HL-60 (cell line): ENCODE data around the gene UTP25.

Source experiments
- DNase-seq, 2 experiments: peaks; one replicate each; pipeline ENCODE4 v3.0.0-alpha.2; 2010 to 2020; ENCODE audit warnings: low read depth in 1 of 2, low spot score in 1 of 2
- H3K27ac ChIP-seq: fragments of 250-450 bp; sonication (Bioruptor Pico); replicated peaks from 2 replicates; pipeline ENCODE4 v1.5.1; 2020; ENCODE audit warnings: mild to moderate bottlenecking, moderate library complexity
- H3K27me3 ChIP-seq: fragments of 250-450 bp; sonication (Bioruptor Pico); 2 replicates; pipeline ENCODE4 v1.5.1; 2021; ENCODE audit warnings: mild to moderate bottlenecking, moderate library complexity; ENCODE audit not compliant: insufficient read depth, poor library complexity, severe bottlenecking
- H3K4me3 ChIP-seq: replicated peaks from 2 replicates; pipeline ENCODE4 v1.5.1; 2011; ENCODE audit warnings: mild to moderate bottlenecking, control low read depth, low read length; ENCODE audit not compliant: insufficient read depth
- GABPA ChIP-seq: IDR thresholded peaks from 2 replicates; pipeline ENCODE4 v1.6.1; 2012; ENCODE audit warnings: low read depth
- POLR2AphosphoS5 ChIP-seq: IDR thresholded peaks from 2 replicates; pipeline ENCODE4 v1.6.1; 2012; ENCODE audit warnings: low read depth
- SPI1 ChIP-seq: IDR thresholded peaks from 2 replicates; pipeline ENCODE4 v1.6.1; 2012; ENCODE audit warnings: low read depth, mild to moderate bottlenecking, borderline replicate concordance
- TF ChIP-seq, protein P1 (sequence below): IDR thresholded peaks from one replicate; pipeline ENCODE4 v1.5.1; 2011; ENCODE audit warnings: low read length, control low read depth, inconsistent platforms; ENCODE audit not compliant: insufficient read depth
- TF ChIP-seq, protein P2 (sequence below): IDR thresholded peaks from 2 replicates; pipeline ENCODE4 v1.6.1; 2012; ENCODE audit warnings: low read depth; ENCODE audit not compliant: insufficient replicate concordance

UTP25 gene

DNA sequence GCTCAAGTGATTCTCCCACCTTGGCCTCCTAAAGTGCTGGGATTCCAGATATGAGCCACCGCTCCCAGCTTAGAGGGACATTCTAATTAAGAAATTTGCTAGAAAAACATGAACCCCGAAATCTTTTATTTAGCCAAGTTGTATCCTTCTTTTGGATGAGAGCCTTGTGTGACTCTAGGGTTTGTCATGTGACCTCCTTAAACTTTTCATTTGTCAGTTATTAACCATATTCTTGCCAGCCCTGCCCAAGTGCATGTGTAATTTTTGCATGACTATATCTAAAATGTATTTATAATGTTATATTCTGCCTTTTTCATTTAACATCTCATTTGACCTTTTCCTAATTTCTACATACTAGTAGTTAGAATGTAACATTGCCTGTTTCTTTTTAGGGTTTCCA, 1.9 kb downstream of the UTP25 start:
- Histone ChIP-seq H3K27ac (no peak overlapping the region), H3K27me3 (no peaks in the 10 kb centered on the region), H3K4me3 (no peak overlapping the region)
- TF ChIP-seq, protein P1, sequence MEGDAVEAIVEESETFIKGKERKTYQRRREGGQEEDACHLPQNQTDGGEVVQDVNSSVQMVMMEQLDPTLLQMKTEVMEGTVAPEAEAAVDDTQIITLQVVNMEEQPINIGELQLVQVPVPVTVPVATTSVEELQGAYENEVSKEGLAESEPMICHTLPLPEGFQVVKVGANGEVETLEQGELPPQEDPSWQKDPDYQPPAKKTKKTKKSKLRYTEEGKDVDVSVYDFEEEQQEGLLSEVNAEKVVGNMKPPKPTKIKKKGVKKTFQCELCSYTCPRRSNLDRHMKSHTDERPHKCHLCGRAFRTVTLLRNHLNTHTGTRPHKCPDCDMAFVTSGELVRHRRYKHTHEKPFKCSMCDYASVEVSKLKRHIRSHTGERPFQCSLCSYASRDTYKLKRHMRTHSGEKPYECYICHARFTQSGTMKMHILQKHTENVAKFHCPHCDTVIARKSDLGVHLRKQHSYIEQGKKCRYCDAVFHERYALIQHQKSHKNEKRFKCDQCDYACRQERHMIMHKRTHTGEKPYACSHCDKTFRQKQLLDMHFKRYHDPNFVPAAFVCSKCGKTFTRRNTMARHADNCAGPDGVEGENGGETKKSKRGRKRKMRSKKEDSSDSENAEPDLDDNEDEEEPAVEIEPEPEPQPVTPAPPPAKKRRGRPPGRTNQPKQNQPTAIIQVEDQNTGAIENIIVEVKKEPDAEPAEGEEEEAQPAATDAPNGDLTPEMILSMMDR = no peak
- TF ChIP-seq, protein P2, sequence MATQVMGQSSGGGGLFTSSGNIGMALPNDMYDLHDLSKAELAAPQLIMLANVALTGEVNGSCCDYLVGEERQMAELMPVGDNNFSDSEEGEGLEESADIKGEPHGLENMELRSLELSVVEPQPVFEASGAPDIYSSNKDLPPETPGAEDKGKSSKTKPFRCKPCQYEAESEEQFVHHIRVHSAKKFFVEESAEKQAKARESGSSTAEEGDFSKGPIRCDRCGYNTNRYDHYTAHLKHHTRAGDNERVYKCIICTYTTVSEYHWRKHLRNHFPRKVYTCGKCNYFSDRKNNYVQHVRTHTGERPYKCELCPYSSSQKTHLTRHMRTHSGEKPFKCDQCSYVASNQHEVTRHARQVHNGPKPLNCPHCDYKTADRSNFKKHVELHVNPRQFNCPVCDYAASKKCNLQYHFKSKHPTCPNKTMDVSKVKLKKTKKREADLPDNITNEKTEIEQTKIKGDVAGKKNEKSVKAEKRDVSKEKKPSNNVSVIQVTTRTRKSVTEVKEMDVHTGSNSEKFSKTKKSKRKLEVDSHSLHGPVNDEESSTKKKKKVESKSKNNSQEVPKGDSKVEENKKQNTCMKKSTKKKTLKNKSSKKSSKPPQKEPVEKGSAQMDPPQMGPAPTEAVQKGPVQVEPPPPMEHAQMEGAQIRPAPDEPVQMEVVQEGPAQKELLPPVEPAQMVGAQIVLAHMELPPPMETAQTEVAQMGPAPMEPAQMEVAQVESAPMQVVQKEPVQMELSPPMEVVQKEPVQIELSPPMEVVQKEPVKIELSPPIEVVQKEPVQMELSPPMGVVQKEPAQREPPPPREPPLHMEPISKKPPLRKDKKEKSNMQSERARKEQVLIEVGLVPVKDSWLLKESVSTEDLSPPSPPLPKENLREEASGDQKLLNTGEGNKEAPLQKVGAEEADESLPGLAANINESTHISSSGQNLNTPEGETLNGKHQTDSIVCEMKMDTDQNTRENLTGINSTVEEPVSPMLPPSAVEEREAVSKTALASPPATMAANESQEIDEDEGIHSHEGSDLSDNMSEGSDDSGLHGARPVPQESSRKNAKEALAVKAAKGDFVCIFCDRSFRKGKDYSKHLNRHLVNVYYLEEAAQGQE = no peak
- DNase-seq = no peak

DNA sequence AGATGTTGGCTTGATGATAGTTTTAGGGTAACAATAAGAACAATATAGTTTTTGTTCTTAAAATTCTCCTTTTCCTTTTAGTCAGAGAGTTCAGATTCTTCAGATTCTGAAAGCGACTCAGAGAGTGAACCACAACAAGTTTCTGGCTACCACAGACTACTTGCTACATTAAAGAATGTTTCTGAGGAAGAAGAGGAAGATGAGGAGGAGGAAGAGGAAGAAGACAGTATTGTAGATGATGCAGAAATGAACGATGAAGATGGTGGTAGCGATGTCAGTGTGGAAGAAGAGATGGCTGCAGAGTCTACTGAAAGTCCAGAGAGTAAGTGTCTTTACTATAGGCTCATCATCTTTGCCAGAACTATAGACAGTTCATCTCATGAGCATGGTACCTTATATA, 3.0 kb downstream of the UTP25 start:
- H3K27ac ChIP-seq = no peak overlapping the region
- no peak for DNase-seq
- TF ChIP-seq, protein P2 = no peak
- TF ChIP-seq GABPA (no peak), POLR2AphosphoS5 (no peak), SPI1 (no peak)
- TF ChIP-seq, protein P1 = no peak
- no peaks in the 10 kb centered on the region for H3K27me3 ChIP-seq
- H3K4me3 ChIP-seq = no peak overlapping the region

DNA sequence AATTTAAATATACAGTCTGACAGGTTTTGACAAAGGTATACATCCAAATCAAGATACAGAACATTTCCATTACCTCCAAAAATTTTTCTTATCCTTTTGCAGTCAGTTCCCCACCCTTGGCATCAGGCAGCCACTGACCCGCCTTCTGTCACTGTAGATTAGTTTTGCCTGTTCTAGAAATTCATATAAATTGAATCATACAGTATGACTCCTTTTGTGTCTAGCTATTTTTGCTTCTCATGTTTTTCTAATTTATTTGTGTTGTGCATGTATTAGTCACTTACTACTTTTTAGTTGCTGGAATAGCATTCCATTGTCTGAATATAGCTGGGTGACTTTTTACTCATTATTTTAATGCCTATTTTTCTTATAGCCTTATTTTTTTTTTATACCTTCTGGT, 3.8 kb downstream of the UTP25 start:
- no peaks in the 10 kb centered on the region for H3K27me3 ChIP-seq
- no peak for TF ChIP-seq POLR2AphosphoS5
- TF ChIP-seq, protein P1 = no peak
- no peak for TF ChIP-seq SPI1
- TF ChIP-seq, protein P2 = no peak
- no peak for TF ChIP-seq GABPA
- DNase-seq = no peak
- no peak overlapping the region for H3K4me3 ChIP-seq
- no peak overlapping the region for H3K27ac ChIP-seq
